B cell (primary cell): ENCODE data around the gene PTPN4. TPM values are rescaled to one million over a fixed set of nuclear protein-coding genes. Genes with fewer than 3 reads are reported as not detected.

ENCODE experiments used
- polyA plus RNA-seq: library from polyadenylated mRNA; depleted of rRNA; stranded (reverse); fragments of >200 nt; gene quantifications from 2 replicates; pipeline ENCODE4 v1.2.3, GENCODE V29; 2012
- total RNA-seq, 2 donors: library from RNA; stranded (reverse); fragments of 120-200 nt in 1 of 2; gene quantifications; 1 replicate in 1 of 2; 2 replicates in 1 of 2; pipeline versions ENCODE4 v1.2.3 to v1.2.4, GENCODE V29; 2013 to 2022

PTPN4 gene
- total and polyA plus RNA-seq, 2 donors (not counting 1 experiment from before 2014, with no cell fraction given): 12.6 to 54.8 TPM

Other genes starting within 250 kb of the PTPN4 start
- not detected in 2 replicates for gene SCTR, start 235.4 kb upstream of the PTPN4 start, total RNA-seq
- gene SCTR, start 235.4 kb upstream of the PTPN4 start, polyA plus RNA-seq: not detected in 2 replicates
- not detected in 2 replicates for gene CFAP221, start 215.5 kb upstream of the PTPN4 start, total RNA-seq
- not detected in 2 replicates for gene CFAP221, start 215.5 kb upstream of the PTPN4 start, polyA plus RNA-seq
- gene TMEM177, start 80.7 kb upstream of the PTPN4 start, total RNA-seq: 10.6 and 12.1 TPM in 2 replicates
- gene TMEM177, start 80.7 kb upstream of the PTPN4 start, polyA plus RNA-seq: 2.8 and 5.2 TPM in 2 replicates